A673 (cell line): ENCODE results near the gene ADCY5.

ENCODE experiments used
- EZH2 ChIP-seq: fragments of 200-600 bp; sonication (generic); IDR thresholded peaks from 2 replicates; pipeline ENCODE4 v1.6.1; 2017; ENCODE audit warnings: borderline replicate concordance, low read depth, mild to moderate bottlenecking, mixed read lengths, antibody characterized with exemption, low read length; ENCODE audit not compliant: poor library complexity, severe bottlenecking
- TF ChIP-seq, protein P1 (sequence below): fragments of 300-800, 200-600 bp; sonication (generic); conservative IDR thresholded peaks from 2 replicates; pipeline ENCODE4 v1.5.1; 2017; ENCODE audit warnings: low read depth, mild to moderate bottlenecking, antibody characterized with exemption, low read length, moderate library complexity, mixed read lengths

GRCh38 chr3:123256256-123256655 lies 192.6 kb downstream of the ADCY5 start:
- no peak for TF ChIP-seq EZH2
- TF ChIP-seq, protein P1, sequence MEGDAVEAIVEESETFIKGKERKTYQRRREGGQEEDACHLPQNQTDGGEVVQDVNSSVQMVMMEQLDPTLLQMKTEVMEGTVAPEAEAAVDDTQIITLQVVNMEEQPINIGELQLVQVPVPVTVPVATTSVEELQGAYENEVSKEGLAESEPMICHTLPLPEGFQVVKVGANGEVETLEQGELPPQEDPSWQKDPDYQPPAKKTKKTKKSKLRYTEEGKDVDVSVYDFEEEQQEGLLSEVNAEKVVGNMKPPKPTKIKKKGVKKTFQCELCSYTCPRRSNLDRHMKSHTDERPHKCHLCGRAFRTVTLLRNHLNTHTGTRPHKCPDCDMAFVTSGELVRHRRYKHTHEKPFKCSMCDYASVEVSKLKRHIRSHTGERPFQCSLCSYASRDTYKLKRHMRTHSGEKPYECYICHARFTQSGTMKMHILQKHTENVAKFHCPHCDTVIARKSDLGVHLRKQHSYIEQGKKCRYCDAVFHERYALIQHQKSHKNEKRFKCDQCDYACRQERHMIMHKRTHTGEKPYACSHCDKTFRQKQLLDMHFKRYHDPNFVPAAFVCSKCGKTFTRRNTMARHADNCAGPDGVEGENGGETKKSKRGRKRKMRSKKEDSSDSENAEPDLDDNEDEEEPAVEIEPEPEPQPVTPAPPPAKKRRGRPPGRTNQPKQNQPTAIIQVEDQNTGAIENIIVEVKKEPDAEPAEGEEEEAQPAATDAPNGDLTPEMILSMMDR = no peak
